NCI-H446 treated with DMSO at 0.1 percent for 48 hours (cell line): Measurements from ENCODE around the gene NCAM2.

Experiments
- DNase-seq: peaks from one replicate; lab custom pipeline; 2025; lab: John Stamatoyannopoulos, UW

NCAM2 gene

DNA sequence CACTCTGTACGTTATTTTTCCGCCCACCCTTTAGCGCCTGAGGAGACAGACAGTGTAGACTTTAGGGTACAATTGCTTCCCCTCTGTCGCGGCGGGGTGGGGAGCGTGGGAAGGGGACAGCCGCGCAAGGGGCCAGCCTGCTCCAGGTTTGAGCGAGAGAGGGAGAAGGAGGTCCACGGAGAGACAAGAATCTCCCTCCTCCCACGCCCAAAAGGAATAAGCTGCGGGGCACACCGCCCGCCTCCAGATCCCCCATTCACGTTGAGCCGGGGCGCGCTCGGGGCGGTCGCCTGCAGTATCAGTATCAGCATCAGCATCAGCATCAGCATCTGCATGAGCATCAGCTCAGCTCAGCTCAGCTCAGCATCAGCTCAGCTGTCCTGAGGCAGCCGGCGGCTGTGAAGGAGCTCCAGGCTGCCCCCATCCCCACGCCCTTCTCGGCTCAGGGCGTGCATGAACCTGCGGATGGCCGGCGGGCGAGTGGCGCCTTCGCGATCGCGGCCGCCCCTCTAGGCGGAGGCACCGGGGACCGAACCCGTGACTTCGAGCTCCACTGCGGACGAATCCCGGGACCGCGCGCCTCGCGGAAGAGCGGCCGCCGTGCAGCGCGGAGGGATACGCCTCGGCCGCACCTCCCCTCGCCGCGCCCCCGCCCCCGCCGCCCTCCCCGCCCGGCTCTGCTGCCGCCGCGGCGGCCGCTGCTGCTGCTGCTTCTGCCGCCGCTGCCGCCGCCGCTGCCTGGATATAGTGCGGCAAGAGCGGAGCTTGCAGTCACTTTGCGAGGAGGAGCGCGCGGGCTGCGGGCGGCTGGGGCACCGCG lies at the start of gene NCAM2:
Gene NCAM2 (plus strand): TSS at position 774 of the 820 bp plus-strand sequence.
- peak; percentile 54 for DNase-seq

- DNase-seq, result no peak
These were observed 48.3 kb upstream of the NCAM2 start for GRCh38 chr21:20949884-20950283.

- DNase-seq, result no peak
These were observed 32.4 kb upstream of the NCAM2 start for GRCh38 chr21:20965816-20966215.

- DNase-seq, result no peak
These were observed 29.8 kb upstream of the NCAM2 start for GRCh38 chr21:20968391-20968790.

DNA sequence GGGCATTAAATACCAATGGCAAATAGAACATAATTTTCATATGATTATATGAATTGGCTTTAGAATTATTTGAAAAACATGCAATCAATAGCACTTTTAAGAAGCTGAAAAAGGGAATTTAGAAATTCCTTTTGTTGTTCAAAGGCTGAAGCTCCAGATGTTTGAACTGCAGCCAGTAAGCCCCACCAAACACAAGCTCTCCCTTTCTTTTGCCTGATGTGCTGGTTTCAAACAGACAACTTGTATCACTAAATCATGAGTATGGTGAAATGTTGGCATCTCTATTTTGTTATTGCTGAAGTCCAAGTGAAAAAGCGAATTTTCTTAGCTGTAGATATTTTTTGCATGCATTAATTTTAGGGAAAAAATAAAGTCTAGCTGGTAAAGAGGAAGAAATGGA lies 27.5 kb upstream of the NCAM2 start:
- DNase-seq, result no peak

DNA sequence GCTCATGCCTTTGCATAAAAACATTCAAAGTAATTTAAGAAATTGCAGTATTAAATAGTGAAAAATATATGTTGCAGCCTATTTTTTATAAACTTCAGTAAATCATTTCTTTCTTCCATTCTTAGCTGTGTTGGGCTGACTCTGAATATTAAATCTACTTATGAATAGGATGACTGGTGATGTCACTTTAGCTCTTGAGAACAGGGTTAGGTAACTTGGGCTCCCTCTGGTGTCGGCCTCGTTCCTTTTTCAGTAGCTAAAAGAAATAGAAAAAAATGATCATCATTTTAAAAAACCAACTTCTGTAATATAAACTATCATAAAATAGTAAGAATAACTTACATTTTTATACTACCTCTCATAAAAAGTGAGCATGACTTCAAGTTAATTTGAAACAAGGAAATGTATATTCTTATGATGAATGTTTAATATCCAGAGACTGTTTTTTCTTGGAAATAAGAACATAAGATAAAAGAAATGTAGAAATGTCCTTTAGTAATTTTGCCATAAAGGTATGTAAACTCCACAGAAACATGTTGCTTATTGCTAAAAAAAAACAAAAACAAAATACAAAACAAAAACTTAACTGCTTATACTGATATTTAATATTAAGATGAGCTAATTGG lies 26.8 kb upstream of the NCAM2 start:
- peak; percentile 71 for DNase-seq

GRCh38 chr21:20994790-20995189 lies 3.4 kb upstream of the NCAM2 start:
- DNase-seq, result no peak

- no peak for DNase-seq
These were observed 1.5 kb upstream of the NCAM2 start for GRCh38 chr21:20996421-20997310.

GRCh38 chr21:20997311-20997635 lies 936 bp upstream of the NCAM2 start:
- no peak for DNase-seq

DNA sequence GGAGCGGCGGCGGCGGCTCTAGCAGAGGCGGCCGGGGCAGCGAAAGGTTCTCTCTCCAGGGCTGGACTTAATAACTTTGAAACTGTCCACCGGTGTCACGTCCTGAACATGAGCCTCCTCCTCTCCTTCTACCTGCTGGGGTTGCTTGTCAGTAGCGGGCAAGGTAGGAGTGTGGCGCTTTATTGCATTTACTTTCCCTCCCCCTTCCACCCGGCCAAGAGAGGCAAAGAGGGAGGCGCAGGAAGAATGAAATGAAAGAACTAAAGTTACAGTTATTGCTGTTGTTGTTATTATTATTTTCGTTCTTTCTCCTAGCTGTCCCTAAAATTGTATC lies 214 bp downstream of the NCAM2 start:
- DNase-seq, result no peak

GRCh38 chr21:20998886-20999285 lies 677 bp downstream of the NCAM2 start:
- no peak for DNase-seq

DNA sequence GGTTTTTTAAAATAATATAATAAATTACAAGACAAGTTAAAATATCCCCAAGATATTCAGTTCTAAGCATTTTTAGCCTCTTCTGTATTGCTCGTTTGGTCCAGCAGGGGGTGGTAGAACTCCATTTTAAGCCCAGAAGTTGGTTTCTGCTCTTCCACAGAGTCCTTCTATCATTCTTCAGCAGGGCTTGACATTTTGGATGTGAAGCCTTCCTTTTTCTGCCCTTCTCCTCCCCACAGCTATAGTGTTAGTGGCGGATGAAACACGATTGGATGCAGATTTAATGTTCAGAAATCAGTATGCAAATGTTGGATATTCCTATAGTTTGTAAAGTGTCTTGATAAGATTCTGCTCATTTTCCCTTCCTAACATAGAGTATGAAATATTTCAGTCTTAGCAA lies 1.4 kb downstream of the NCAM2 start:
- DNase-seq, result peak; percentile 71

DNA sequence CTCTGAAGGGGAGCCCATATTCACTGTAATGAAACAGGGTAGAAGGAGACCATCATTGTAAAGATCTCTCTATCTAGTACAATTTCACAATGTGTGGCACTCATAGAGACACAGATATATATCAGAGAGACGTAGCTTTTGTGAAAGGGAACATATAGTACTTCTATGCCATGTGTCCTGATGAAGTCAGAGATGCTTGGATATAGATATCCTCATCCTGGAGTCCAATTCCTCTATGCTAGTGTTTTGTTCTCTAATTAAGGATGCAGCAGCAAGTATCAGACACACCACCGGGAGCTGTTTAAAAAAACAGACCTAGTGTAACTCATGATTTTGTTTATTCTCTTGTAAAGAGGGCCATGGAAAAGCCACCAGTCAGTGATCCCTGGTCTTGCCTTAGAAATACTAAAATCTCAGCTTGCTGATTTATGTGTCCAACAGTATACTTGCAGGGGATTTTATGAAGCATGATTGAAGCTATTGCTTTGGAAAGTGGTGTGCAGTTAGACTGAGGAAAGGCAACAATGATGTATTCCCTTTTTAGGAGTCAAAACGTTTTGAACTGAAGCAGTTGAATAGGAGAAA lies 2.5 kb downstream of the NCAM2 start:
- no peak for DNase-seq

DNA sequence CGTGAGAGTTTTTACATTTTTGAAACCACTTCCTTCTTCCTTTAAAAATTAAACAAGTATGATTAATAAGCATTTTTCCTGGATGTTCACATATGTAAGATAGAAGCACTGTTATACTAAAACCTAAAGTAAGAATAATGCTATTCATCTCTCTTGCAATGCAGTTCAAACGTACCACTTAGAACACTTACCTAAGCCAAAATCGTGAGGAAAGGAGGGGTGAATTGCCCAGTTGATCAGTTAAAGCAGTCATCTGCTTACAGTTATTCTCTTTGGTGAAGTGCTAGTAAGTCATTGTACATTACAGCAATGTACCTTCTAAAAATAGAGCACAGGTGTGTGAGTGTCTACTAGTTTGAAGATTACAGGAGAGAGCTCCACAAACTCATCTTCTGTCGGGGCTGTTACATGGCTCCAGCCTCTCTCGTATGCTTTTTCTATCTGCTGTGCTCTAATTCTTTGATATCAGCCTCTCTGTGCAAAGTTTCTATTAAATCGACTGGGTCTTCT lies 3.4 kb downstream of the NCAM2 start:
- no peak for DNase-seq

GRCh38 chr21:21002153-21002552 lies 3.9 kb downstream of the NCAM2 start:
- no peak for DNase-seq

DNA sequence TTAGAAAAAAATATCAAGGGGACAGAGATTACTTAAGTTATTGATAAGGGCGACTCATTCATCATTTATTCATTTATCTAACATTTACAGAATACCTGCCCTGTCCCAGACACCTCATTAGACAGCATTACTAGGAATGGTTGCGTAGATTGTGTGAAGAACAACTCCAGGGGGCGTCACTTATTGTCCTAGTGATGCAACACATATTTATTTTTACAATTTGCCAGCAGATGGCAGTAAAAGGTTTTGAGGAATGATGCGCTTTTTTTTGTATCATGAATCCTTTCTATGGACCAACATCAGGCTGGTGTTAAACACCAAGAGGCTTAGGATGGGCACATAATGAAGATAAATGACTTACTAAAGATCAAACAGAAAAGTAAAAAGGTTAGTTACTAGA lies 5.5 kb downstream of the NCAM2 start:
- DNase-seq, result peak; percentile 75

- no peak for DNase-seq
These were observed 9.4 kb downstream of the NCAM2 start for GRCh38 chr21:21007606-21008005.

DNA sequence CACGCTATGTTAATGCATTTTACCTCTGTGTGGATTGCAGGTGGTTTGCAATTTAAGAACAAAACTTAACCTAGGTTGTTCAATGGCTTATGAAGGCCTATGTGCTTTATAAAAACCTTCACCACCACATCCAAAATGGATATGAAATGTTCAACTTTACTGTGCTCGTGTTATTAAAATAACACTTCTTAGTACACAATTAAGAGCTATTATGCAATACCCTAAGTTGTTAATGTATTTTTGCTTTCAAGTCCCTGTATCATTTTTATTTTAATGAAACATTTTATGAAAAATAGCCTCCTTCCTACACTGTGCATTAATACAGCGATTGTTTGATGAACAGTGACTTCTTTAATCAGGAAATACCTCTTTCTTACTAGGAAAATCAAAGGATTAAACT lies 12.0 kb downstream of the NCAM2 start:
- no peak for DNase-seq

DNA sequence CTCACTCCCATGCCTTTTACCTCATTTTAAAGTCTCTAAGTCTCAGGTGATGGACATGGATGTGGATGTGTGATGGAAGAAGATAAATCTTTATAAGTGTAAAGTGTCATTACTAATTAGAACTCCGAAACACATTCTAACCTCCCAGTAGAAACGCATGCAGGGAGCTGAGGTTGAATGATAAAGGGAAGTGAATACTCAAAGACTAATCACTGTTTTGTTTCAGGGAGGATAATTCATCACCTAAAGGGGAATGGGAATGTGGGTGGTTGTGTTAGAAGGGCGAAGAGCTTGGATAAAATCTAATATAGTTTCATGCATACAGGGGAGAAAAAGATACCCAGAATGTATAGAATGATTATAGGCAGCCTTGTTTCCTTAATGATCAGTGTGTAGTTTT lies 12.5 kb downstream of the NCAM2 start:
- no peak for DNase-seq

GRCh38 chr21:21018821-21019220 lies 20.6 kb downstream of the NCAM2 start:
- DNase-seq, result peak; percentile 28

- DNase-seq, result no peak
These were observed 21.5 kb downstream of the NCAM2 start for GRCh38 chr21:21019681-21020080.

DNA sequence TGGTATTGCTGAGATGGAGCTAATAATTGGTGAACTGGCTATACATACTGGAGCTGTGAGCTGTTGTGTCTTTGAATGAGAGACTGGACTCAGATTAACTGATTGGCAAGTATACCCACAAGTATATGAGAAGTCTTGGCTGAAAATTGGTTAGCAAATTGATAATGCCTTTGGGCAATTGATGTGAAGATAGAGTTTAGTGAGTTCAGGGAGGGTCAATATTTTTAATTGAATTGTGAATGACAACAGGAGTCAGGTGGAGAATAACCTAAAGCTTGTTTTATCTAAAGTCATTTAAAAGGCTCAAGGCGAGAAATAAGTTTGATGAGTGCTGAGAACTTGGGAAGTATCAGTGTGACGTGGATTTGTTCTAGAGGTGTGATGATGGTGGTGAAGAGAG lies 27.5 kb downstream of the NCAM2 start:
- no peak for DNase-seq
